Panc1 (cell line): ENCODE data around the gene SPINDOC. TPM values are rescaled to one million over a fixed set of nuclear protein-coding genes. Genes with fewer than 3 reads are reported as not detected.

Experiments used
- total RNA-seq: library from RNA; stranded (reverse); gene quantifications from one replicate; pipeline ENCODE4 v1.2.1, GENCODE V29; 2021; ENCODE audit not compliant: unreplicated experiment

SPINDOC gene
- total RNA-seq, 1 experiment from 2014 or later, result 59.1 TPM

Other genes starting within 250 kb of the SPINDOC start
- 32.6 TPM for gene PLAAT3, start 199.0 kb upstream of the SPINDOC start, total RNA-seq
- gene ATL3, start 142.1 kb upstream of the SPINDOC start, total RNA-seq, result 79.0 TPM
- gene RTN3, start 132.0 kb upstream of the SPINDOC start, total RNA-seq, result 145 TPM
- gene ZFTA, start 44.7 kb upstream of the SPINDOC start, total RNA-seq, result 16.1 TPM
- gene MARK2, start 25.7 kb downstream of the SPINDOC start, total RNA-seq, result 41.1 TPM
- gene RCOR2, start 103.7 kb downstream of the SPINDOC start, total RNA-seq, result 10.2 TPM
- gene NAA40, start 125.5 kb downstream of the SPINDOC start, total RNA-seq, result 43.2 TPM
- gene COX8A, start 161.2 kb downstream of the SPINDOC start, total RNA-seq, result 613 TPM
- gene OTUB1, start 173.0 kb downstream of the SPINDOC start, total RNA-seq, result 118 TPM
- 0.51 TPM for gene FLRT1, start 222.5 kb downstream of the SPINDOC start, total RNA-seq